Neuronal stem cell (in vitro differentiated cells): ENCODE measurements around the gene HHIPL1.

Experiments used
- DNase-seq: peaks from one replicate; pipeline ENCODE4 v3.0.0-alpha.2; 2013; ENCODE audit warnings: low spot score
- H2AFZ ChIP-seq: one replicate; pipeline ENCODE4 v1.6.1; 2013; ENCODE audit warnings: mild to moderate bottlenecking, low read length, inconsistent platforms
- H2AK5ac ChIP-seq: 2 replicates; pipeline ENCODE4 v1.6.1; 2013; ENCODE audit warnings: low read depth, mild to moderate bottlenecking, inconsistent platforms, low read length, moderate library complexity, mixed read lengths
- H2BK120ac ChIP-seq: 2 replicates; pipeline ENCODE4 v1.6.1; 2013; ENCODE audit warnings: low read depth, mild to moderate bottlenecking, inconsistent platforms, low read length, moderate library complexity, mixed read lengths
- H2BK12ac ChIP-seq: one replicate; pipeline ENCODE4 v1.6.1; 2013; ENCODE audit warnings: low read length, inconsistent platforms
- H2BK15ac ChIP-seq: 2 replicates; pipeline ENCODE4 v1.6.1; 2013; ENCODE audit warnings: mild to moderate bottlenecking, low read length, inconsistent platforms, mixed read lengths
- H2BK5ac ChIP-seq: one replicate; pipeline ENCODE4 v1.6.1; 2013; ENCODE audit warnings: inconsistent platforms, mild to moderate bottlenecking, low read length, moderate library complexity
- H3K14ac ChIP-seq: one replicate; pipeline ENCODE4 v1.6.1; 2013; ENCODE audit warnings: low read length, inconsistent platforms
- H3K18ac ChIP-seq: 2 replicates; pipeline ENCODE4 v1.6.1; 2013; ENCODE audit warnings: low read length, inconsistent platforms
- H3K23ac ChIP-seq: 2 replicates; pipeline ENCODE4 v1.6.1; 2013; ENCODE audit warnings: low read depth, mild to moderate bottlenecking, mixed read lengths, low read length, inconsistent platforms; ENCODE audit not compliant: poor library complexity
- H3K27ac ChIP-seq: replicated peaks from 3 replicates; pipeline ENCODE4 v1.5.1; 2013; ENCODE audit warnings: low read length, inconsistent platforms
- H3K27me3 ChIP-seq, 3 experiments: 2 replicates each; pipeline ENCODE4 v1.6.1; 2013; ENCODE audit warnings: low read length in 3 of 3, mild to moderate bottlenecking in 2 of 3, inconsistent platforms in 1 of 3, low read depth in 1 of 3, mixed read lengths in 1 of 3, moderate library complexity in 1 of 3; ENCODE audit not compliant: control insufficient read depth in 3 of 3, insufficient read depth in 3 of 3
- H3K36me3 ChIP-seq, 2 donors: replicated peaks in 1 of 2; 2 replicates each; pipeline ENCODE4 v1.6.1; 2013; ENCODE audit warnings: low read length in 2 of 2; ENCODE audit not compliant: control insufficient read depth in 2 of 2, insufficient read depth in 2 of 2
- H3K4ac ChIP-seq: 2 replicates; pipeline ENCODE4 v1.6.1; 2013; ENCODE audit warnings: inconsistent platforms, mild to moderate bottlenecking, low read length, moderate library complexity
- H3K4me1 ChIP-seq, 2 donors: 1 replicate in 1 of 2; 2 replicates in 1 of 2; pipeline ENCODE4 v1.6.1; 2013; ENCODE audit warnings: low read length in 2 of 2, low read depth in 1 of 2; ENCODE audit not compliant: control insufficient read depth in 2 of 2, insufficient read depth in 1 of 2
- H3K4me2 ChIP-seq: one replicate; pipeline ENCODE4 v1.6.1; 2013; ENCODE audit warnings: mild to moderate bottlenecking, low read length, inconsistent platforms; ENCODE audit not compliant: insufficient read depth, poor library complexity, severe bottlenecking
- H3K4me3 ChIP-seq, 2 donors: 2 replicates each; pipeline ENCODE4 v1.5.1; 2013; ENCODE audit warnings: low read length in 2 of 2, mild to moderate bottlenecking in 2 of 2, inconsistent platforms in 1 of 2, moderate library complexity in 1 of 2
- H3K79me1 ChIP-seq: one replicate; pipeline ENCODE4 v1.6.1; 2013; ENCODE audit warnings: low read depth, mild to moderate bottlenecking, inconsistent platforms, low read length, moderate library complexity
- H3K9ac ChIP-seq: one replicate; pipeline ENCODE4 v1.6.1; 2013; ENCODE audit warnings: mild to moderate bottlenecking, low read depth, low read length, inconsistent platforms; ENCODE audit not compliant: poor library complexity
- H3K9me3 ChIP-seq, 2 donors: replicated peaks in 1 of 2; 2 replicates each; pipeline versions ENCODE3 to v1.6.1; 2013; ENCODE audit warnings: low read length in 2 of 2, mild to moderate bottlenecking in 2 of 2, inconsistent platforms in 1 of 2, low read depth in 1 of 2, mixed read lengths in 1 of 2, moderate library complexity in 1 of 2; ENCODE audit not compliant: control insufficient read depth in 2 of 2, insufficient read depth in 1 of 2
- H4K8ac ChIP-seq: one replicate; pipeline ENCODE4 v1.6.1; 2013; ENCODE audit warnings: low read depth, mild to moderate bottlenecking, inconsistent platforms, low read length, moderate library complexity
- H4K91ac ChIP-seq: one replicate; pipeline ENCODE4 v1.6.1; 2013; ENCODE audit warnings: low read length, low read depth, mild to moderate bottlenecking, inconsistent platforms; ENCODE audit not compliant: poor library complexity
- whole genome bisulfite sequencing, 2 donors: extraction: QIAGEN DNeasy Blood & Tissue Kit; methylation state at CpG; one replicate each; pipeline ENCODE4 v1.1.7; 2013; ENCODE audit warnings: missing lambda C conversion rate in 2 of 2, mixed read lengths in 1 of 2; ENCODE audit not compliant: insufficient read length in 2 of 2, insufficient replicate concordance in 1 of 2; ENCODE audit errors: extremely low coverage in 2 of 2; 5-methylcytosine and 5-hydroxymethylcytosine counted together

HHIPL1 gene

DNA sequence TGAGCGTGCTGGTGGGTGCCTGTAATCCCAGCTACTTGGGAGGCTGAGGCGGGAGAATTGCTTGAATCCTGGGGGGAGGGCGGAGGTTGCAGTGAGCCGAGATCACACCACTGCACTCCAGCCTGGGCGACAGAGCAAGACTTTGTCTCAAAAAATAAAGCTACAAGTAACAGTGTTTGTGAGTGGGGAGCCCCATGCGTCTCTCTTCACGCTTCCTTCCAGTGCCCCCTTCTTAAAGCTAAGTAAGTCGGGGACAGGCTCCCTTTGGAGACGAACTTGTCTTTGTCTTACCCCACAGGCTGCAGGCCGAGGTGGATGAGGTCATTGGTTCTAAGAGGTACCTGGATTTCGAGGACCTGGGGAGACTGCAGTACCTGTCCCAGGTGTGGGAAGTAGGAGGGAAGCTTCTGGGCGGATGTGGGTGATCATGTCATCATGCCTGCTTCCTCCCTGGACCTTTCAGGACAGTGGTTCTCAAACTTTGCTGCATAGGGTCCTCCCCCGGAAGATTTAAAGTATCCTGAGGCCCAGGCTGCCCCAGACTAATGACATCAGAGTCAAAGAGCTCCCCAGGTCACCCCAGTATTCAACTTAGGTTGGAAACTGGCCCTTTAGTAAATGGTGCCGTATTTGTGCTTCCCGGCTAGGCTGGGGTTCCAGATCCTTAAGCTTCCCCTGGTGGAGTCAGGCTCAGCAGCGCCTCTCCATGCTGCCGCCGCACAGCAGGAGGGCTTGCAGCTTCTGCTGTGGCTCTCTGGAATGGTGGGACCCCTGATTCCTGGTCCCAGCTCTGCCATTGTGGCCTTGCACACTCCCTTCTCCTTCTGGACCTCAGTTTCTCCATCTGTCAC lies 76.2 kb downstream of the HHIPL1 start:
- no peak overlapping the region for H3K9ac ChIP-seq
- H2BK12ac ChIP-seq, result peak overlapping the region; percentile 3
- peak overlapping the region; percentile 2 for H2AK5ac ChIP-seq
- H3K4me1 ChIP-seq, result peaks cover 0 to 5% of the 10 kb centered on the region in 2 donors
- no peak overlapping the region for H2AFZ ChIP-seq
- no peaks in the 10 kb centered on the region for H3K9me3 ChIP-seq
- H3K4me3 ChIP-seq, result no peak overlapping the region
- no peak overlapping the region for H4K91ac ChIP-seq
- H3K23ac ChIP-seq, result no peak overlapping the region
- H3K79me1 ChIP-seq, result no peaks in the 10 kb centered on the region
- no peak overlapping the region for H2BK15ac ChIP-seq
- no peak overlapping the region for H4K8ac ChIP-seq
- no peak overlapping the region for H3K4ac ChIP-seq
- no peak overlapping the region for H3K4me2 ChIP-seq
- H3K18ac ChIP-seq, result no peak overlapping the region
- no peak overlapping the region for H2BK120ac ChIP-seq
- no peak overlapping the region for H2BK5ac ChIP-seq
- no peak for DNase-seq
- H3K27me3 ChIP-seq, result no peaks in the 10 kb centered on the region
- no peak overlapping the region for H3K14ac ChIP-seq
- WGBS, 2 donors, result no CpG with 5 or more reads among the region's 18 CpGs
- no peak overlapping the region for H3K27ac ChIP-seq
- no peaks in the 10 kb centered on the region for H3K36me3 ChIP-seq

- no peak overlapping the region for H3K27ac ChIP-seq
- H2BK5ac ChIP-seq, result no peak overlapping the region
- no peak overlapping the region for H3K4me3 ChIP-seq
- peak overlapping the region; percentile 2 for H2AK5ac ChIP-seq
- no peak overlapping the region for H4K91ac ChIP-seq
- H4K8ac ChIP-seq, result no peak overlapping the region
- no peaks in the 10 kb centered on the region for H3K79me1 ChIP-seq
- H3K23ac ChIP-seq, result peak overlapping the region; percentile 17
- no peaks in the 10 kb centered on the region for H3K9me3 ChIP-seq
- H2BK15ac ChIP-seq, result no peak overlapping the region
- H3K4ac ChIP-seq, result no peak overlapping the region
- H3K4me1 ChIP-seq, result peaks cover 0 to 5% of the 10 kb centered on the region in 2 donors
- H3K36me3 ChIP-seq, result no peaks in the 10 kb centered on the region
- H3K14ac ChIP-seq, result no peak overlapping the region
- H3K18ac ChIP-seq, result no peak overlapping the region
- H2BK12ac ChIP-seq, result peak overlapping the region; percentile 3
- no peak overlapping the region for H3K4me2 ChIP-seq
- no peak overlapping the region for H2AFZ ChIP-seq
- H3K27me3 ChIP-seq, result no peaks in the 10 kb centered on the region
- H3K9ac ChIP-seq, result no peak overlapping the region
- no CpG with 5 or more reads among the region's 12 CpGs for WGBS, 2 donors
- DNase-seq, result no peak
- no peak overlapping the region for H2BK120ac ChIP-seq
Observed at GRCh38 chr14:99721792-99722516, 77.0 kb downstream of the HHIPL1 start.

DNA sequence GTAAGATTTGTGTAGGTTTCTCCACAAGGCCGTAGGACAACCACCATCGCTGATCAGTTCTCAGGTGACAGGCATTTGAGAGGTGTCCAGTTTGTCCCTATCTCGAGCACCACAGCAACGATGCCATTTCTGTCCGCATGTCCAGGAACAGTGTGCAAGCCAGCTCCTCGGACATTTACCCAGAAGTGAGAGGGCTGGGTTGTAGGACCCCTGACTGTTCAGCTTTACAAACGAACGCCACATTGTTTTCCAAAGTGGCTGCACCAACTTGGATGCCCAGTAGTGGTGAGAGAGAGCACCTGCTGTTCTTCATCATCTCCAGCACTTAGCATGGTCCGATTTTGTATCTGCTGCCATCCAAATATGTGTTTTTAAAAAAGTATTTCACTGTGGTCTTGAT lies 77.8 kb downstream of the HHIPL1 start:
- no peak overlapping the region for H3K4me3 ChIP-seq

More for the DNA sequence above, 77.8 kb downstream of the HHIPL1 start:
- no peak overlapping the region for H2BK120ac ChIP-seq
- no peak overlapping the region for H2AFZ ChIP-seq
- H2AK5ac ChIP-seq, result no peak overlapping the region
- H2BK5ac ChIP-seq, result no peak overlapping the region
- no peak overlapping the region for H3K9ac ChIP-seq
- no peak overlapping the region for H4K8ac ChIP-seq
- no peak overlapping the region for H3K23ac ChIP-seq
- H3K18ac ChIP-seq, result no peak overlapping the region
- no peaks in the 10 kb centered on the region for H3K27me3 ChIP-seq
- no peak overlapping the region for H4K91ac ChIP-seq
- no peak overlapping the region for H2BK15ac ChIP-seq
- no peak overlapping the region for H3K4ac ChIP-seq
- DNase-seq, result no peak
- peaks cover 3% of the 10 kb centered on the region for H3K79me1 ChIP-seq
- no peak overlapping the region for H2BK12ac ChIP-seq
- no peaks in the 10 kb centered on the region for H3K9me3 ChIP-seq
- no peak overlapping the region for H3K14ac ChIP-seq
- no peak overlapping the region for H3K4me2 ChIP-seq
- no peak overlapping the region for H3K27ac ChIP-seq
- peaks cover 0 to 5% of the 10 kb centered on the region in 2 donors for H3K4me1 ChIP-seq
- H3K36me3 ChIP-seq, result no peaks in the 10 kb centered on the region
- no CpG with 5 or more reads among the region's 9 CpGs for WGBS, 2 donors
